Right lobe of liver (tissue), 6 donors: ENCODE results near the gene SYT3. TPM values are rescaled to one million over a fixed set of nuclear protein-coding genes. Genes with fewer than 3 reads are reported as not detected.
"Not testable (repeated sequence)": the region's sequence is repeated elsewhere in the genome, so short reads cannot be mapped to it uniquely, and the experiment has no call there.

ENCODE experiments used
- ATAC-seq, 4 donors: fragments of 200-7000 bp; cut with Tn5 transposase; one replicate each; pipeline ENCODE4 v1.9.1; 2020; ENCODE audit warnings: mild to moderate bottlenecking in 4 of 4, moderate library complexity in 4 of 4
- DNase-seq, 3 donors: peaks; one replicate each; pipeline ENCODE4 v3.0.0-alpha.2; 2020
- H3K27ac ChIP-seq, 3 donors: fragments of 200-600 bp; one replicate each; pipeline ENCODE4 v1.8.0; 2022
- H3K27me3 ChIP-seq, 2 donors: fragments of 200-600 bp; one replicate each; pipeline ENCODE4 v1.8.0; 2022
- H3K36me3 ChIP-seq, 4 donors: fragments of 200-600 bp; sonication (generic) in 1 of 4; one replicate each; pipeline versions ENCODE4 v1.5.1 to v1.8.0; 2017 to 2022; ENCODE audit warnings: control low read depth in 1 of 4
- H3K4me1 ChIP-seq, 4 donors: fragments of 200-600 bp; sonication (generic) in 1 of 4; one replicate each; pipeline versions ENCODE4 v1.5.1 to v1.8.0; 2017 to 2022; ENCODE audit warnings: control low read depth in 1 of 4
- H3K4me3 ChIP-seq, 3 donors: fragments of 200-600 bp; one replicate each; pipeline ENCODE4 v1.8.0; 2022
- H3K9me3 ChIP-seq, 4 donors: fragments of 200-600 bp; sonication (generic) in 1 of 4; one replicate each; pipeline versions ENCODE4 v1.5.1 to v1.8.0; 2017 to 2022; ENCODE audit warnings: control low read depth in 1 of 4
- CTCF ChIP-seq, 4 donors: fragments of 200-600 bp in 3 of 4; fragments of 450-650 bp in 1 of 4; IDR thresholded peaks; one replicate each; pipeline versions ENCODE4 v1.5.1 to v1.8.0; 2016 to 2022; ENCODE audit warnings: antibody characterized with exemption in 4 of 4, mild to moderate bottlenecking in 2 of 4
- POLR2A ChIP-seq: fragments of 450-650 bp; IDR thresholded peaks from one replicate; pipeline ENCODE4 v1.6.1; 2017; ENCODE audit warnings: antibody characterized with exemption, mild to moderate bottlenecking
- WGBS: methylation state at CpG from one replicate; pipeline ENCODE4 v1.1.6; 2018; ENCODE audit warnings: low coverage, low lambda C conversion rate; ENCODE audit not compliant: insufficient coverage; ENCODE audit errors: missing lambda C conversion rate; 5-methylcytosine and 5-hydroxymethylcytosine counted together
- intact Hi-C, 2 donors: fragments of 100-400 bp; cut with DNase I; formaldehyde crosslinking; loops; one replicate each; pipeline versions ENCODE4 v1.11.2 to v1.14.1; 2022
- total RNA-seq, 6 experiments: library from RNA; depleted of rRNA in 2 of 6; stranded (reverse); fragments of >200 nt in 2 of 6; fragmentation: NEBNext Ultra II Directional in 3 of 6; extraction: Animal tissue kit (Norgen Biotek cat#: 25700) in 3 of 6; gene quantifications; one replicate each; pipeline versions ENCODE4 v1.1.0 to v1.2.4, GENCODE V29; 2016 to 2023
- donor health status: DM: no; HTN: yes; CAD: no.
- donor health status: DM: no; HTN: no; CAD: no.
- donor health status: DM: no; HTN: no; CAD: no.
- donor health status: DM: no; HTN: yes; CAD: no.
- donor health status: DM: no; HTN: yes; CAD: no.

Gene SYT3
- total RNA-seq, 6 experiments from 2014 or later = not detected

- no peaks in the 10 kb centered on the region for H3K4me1 ChIP-seq
- H3K27ac ChIP-seq = no peak overlapping the region
- DNase-seq (no peak), ATAC-seq (no peak)
- intact Hi-C loops = no loop called here
- H3K9me3 ChIP-seq = no peaks in the 10 kb centered on the region
- H3K27me3 ChIP-seq = no peaks in the 10 kb centered on the region
- TF ChIP-seq CTCF (IDR thresholded peaks at IDR 0.05) = no peak
- no peak for TF ChIP-seq POLR2A
- no peak overlapping the region for H3K4me3 ChIP-seq
- H3K36me3 ChIP-seq = no peaks in the 10 kb centered on the region
- 70% methylated on average over 3 of the region's 5 CpGs for WGBS
These were observed 11.5 kb downstream of the SYT3 start for GRCh38 chr19:50628146-50628545.

DNA sequence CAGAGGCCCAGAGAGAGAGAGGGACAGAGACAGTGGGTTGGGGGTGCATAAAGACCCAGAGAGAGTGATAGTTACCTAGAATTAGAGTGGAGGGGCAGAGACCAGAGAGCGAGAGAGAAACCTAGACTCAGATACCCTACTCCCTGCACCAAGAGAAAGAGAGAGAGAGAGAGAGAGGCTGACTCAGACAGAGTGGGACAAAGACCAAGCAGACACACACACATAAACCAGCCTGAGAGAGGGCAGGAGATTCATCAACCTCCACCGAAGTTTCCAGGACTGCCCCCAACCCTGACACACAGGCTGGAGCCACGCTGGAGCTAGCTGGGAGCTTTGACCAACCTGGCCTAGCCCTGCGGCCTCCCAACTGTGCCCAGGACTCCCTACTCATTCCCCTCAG is 12.9 kb downstream of the SYT3 start:
- ATAC-seq (no peak), DNase-seq (no peak)
- intact Hi-C loops = no loop called here
- H3K4me1 ChIP-seq = no peaks in the 10 kb centered on the region
- TF ChIP-seq POLR2A (no peak), CTCF (IDR thresholded peaks at IDR 0.05) (no peak)
- no peak overlapping the region for H3K27ac ChIP-seq
- WGBS = 55% methylated on average over 1 of the region's 4 CpGs
- H3K4me3 ChIP-seq = no peak overlapping the region
- no peaks in the 10 kb centered on the region for H3K36me3 ChIP-seq
- no peaks in the 10 kb centered on the region for H3K27me3 ChIP-seq
- no peaks in the 10 kb centered on the region for H3K9me3 ChIP-seq

- no peak for DNase-seq
- 48% methylated on average over 3 of the region's 4 CpGs for WGBS
- no peaks in the 10 kb centered on the region for H3K27me3 ChIP-seq
- no peaks in the 10 kb centered on the region for H3K9me3 ChIP-seq
- H3K4me1 ChIP-seq = no peaks in the 10 kb centered on the region
- H3K4me3 ChIP-seq = no peak overlapping the region
- H3K27ac ChIP-seq = no peak overlapping the region
- TF ChIP-seq POLR2A = no peak
- no peak for TF ChIP-seq CTCF (IDR thresholded peaks at IDR 0.05)
- H3K36me3 ChIP-seq = no peaks in the 10 kb centered on the region
- no peak for ATAC-seq
- intact Hi-C loops = no loop called here
These were observed 13.7 kb downstream of the SYT3 start for GRCh38 chr19:50626011-50626410.

DNA sequence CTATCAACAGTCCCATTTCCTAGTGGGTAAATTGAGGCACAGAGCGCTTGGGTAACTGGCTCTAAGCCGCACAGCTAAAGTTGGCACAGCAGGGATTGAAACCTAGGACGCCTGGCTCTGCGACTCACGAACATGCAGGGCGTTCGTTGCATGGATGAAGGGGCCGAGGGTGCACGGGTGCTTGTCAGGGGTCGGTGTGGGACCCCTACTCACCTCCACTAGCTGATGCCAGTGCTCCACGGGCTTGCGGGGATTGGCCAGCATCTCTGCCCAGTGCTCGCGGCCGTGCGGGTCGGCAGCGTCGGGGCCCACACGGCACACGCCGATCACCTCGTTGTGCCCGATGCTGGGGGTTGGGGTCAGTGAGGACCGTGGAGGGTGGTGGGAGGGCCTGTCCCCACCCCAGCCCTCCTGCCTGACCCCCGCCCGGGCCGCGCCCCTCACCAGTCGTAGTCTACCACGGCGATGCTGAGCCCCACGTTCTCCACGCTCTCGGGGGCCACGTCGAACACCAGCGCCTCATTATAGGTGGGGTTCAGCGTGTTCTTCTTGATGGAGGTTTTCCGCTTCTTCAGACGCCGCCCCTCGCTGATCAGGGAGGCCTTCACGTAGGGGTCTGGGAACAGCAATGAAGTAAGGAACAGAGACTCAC is 14.6 kb downstream of the SYT3 start:
- no peaks in the 10 kb centered on the region for H3K36me3 ChIP-seq
- TF ChIP-seq CTCF (IDR thresholded peaks at IDR 0.05) (no peak), POLR2A (no peak)
- no peaks in the 10 kb centered on the region for H3K4me1 ChIP-seq
- 80% methylated on average over 1 of the region's 44 CpGs for WGBS
- H3K4me3 ChIP-seq = no peak overlapping the region
- no peak overlapping the region for H3K27ac ChIP-seq
- no peaks in the 10 kb centered on the region for H3K27me3 ChIP-seq
- DNase-seq (no peak), ATAC-seq (no peak)
- H3K9me3 ChIP-seq = no peaks in the 10 kb centered on the region
- intact Hi-C loops = no loop called here

DNA sequence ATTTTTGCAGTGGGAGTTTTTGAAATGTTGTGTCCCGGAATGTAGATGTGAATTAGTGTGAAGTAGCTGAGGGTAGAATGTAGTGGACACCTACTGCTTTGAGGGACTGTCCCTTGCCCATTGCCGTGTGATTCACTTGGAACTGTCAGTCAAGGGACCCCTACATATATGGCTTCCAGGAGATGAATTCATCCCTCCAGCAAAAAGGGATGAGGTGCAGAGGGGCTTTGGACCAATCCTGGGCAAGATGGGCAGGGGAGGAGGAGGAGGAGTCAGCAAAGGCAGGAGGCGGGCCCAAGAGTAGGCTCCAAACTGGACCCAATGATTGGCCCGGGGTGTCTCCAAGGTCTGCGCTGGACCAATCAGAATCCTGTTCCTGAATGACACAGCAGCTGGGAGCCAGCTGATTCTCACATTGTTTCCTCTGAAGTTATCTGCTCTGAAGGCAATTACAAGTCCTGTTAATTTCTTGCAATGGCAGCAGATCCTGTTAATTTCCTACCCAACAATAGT is 19.2 kb downstream of the SYT3 start:
- H3K36me3 ChIP-seq, DNase-seq, intact Hi-C loops, H3K27ac ChIP-seq, H3K9me3 ChIP-seq, ATAC-seq, H3K4me3 ChIP-seq, H3K27me3 ChIP-seq, H3K4me1 ChIP-seq: not testable (repeated sequence)
- no CpG with 5 or more reads among the region's 5 CpGs for WGBS

- ATAC-seq, intact Hi-C loops, H3K36me3 ChIP-seq, H3K27me3 ChIP-seq, H3K27ac ChIP-seq, H3K9me3 ChIP-seq, H3K4me3 ChIP-seq, DNase-seq, H3K4me1 ChIP-seq: not testable (repeated sequence)
- WGBS = 55% methylated on average over 5 of the region's 5 CpGs
These were observed 20.5 kb downstream of the SYT3 start for GRCh38 chr19:50619184-50619583.

GRCh38 chr19:50618379-50618778 is 21.3 kb downstream of the SYT3 start:
- H3K4me3 ChIP-seq, H3K27ac ChIP-seq, H3K4me1 ChIP-seq, H3K36me3 ChIP-seq, H3K27me3 ChIP-seq, DNase-seq, H3K9me3 ChIP-seq, intact Hi-C loops, ATAC-seq: not testable (repeated sequence)
- 68% methylated on average over 4 of the region's 5 CpGs for WGBS
